Activated T-cell treated with anti-CD3 and anti-CD28 coated beads, Interleukin-2, amount 50 U/mL, for 1 hour (primary cell): ENCODE measurements around the gene SEMA4A.
"Not testable (repeated sequence)": the region's sequence is repeated elsewhere in the genome, so short reads cannot be mapped to it uniquely, and the experiment has no call there.

Source experiments
- DNase-seq: peaks from one replicate; pipeline ENCODE4 v3.0.0-alpha.2; 2020

SEMA4A gene

DNA sequence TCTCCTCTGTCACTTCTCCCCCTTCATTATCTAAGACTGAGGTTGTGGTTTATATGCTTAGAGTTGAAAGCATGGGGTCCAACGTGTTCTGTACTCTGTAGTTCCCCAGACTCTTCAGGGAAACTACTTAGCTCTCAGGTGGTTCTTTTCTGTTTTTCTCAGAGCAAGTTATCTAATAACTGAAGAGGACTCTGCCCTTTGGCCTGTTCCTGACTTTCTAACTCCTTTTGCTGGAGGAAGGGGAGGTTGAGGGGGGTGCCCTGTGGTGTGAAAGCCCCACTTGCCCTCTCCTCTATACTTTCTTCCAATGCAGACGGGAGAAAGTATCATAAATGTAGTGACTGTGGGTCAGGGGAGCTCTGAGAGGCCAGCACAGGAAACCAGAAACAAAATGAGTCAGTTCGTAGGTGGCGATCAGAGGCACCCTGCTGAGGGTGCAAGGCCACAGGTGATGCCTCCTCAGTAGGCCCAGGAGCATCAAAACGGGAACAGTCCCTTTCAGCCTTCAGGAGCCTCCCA is 45.5 kb downstream of the SEMA4A start:
- no peak for DNase-seq

DNA sequence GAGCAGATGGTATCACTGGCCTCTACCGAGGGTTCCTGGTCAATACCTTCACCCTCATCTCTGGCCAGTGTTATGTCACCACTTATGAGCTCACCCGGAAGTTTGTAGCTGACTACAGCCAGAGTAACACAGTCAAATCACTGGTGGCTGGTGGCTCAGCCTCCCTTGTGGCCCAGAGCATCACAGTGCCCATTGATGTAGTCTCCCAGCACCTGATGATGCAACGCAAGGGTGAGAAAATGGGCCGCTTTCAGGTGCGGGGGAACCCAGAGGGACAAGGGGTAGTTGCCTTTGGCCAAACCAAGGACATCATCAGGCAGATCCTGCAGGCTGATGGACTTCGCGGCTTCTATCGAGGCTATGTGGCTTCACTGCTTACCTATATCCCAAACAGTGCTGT is 46.7 kb downstream of the SEMA4A start:
- no peak for DNase-seq

DNA sequence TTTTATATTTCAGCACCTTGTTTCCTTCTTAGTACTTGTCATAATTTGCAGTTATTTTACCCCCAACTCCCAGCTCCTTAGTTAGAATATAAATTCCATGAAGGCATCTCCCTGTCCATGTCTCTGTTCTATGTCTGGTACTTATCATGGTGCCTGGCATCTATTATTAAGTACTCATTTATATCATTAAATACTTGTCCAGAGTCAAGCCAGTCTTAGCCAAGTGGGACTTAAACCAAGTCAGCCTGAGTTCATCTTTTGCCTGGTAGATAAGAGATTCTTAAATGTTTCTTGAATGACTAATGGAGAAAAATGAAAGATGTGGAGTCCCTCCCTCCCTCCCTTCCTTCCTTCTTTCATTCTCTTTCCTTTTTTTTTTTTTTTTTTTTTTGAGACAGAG is 49.9 kb downstream of the SEMA4A start:
- DNase-seq: no peak

DNA sequence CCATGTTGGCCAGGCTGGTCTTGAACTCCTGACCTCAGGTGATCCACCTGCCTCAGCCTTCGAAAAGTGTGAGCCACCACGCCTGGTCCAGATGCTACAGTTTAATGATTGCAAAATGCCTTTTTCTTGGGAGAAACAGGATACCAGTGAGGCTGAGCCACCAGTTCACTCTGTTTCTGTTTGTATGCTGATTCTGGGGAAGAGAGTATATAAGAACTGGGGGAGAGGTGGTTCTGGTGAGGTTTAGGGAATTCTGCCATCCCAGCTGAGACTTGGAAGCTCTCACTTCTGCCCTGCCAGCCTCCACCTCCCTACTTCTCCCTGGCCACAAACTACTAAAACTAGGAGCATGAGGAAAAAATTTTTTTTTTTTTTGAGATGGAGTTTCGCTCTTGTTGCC is 51.3 kb downstream of the SEMA4A start:
- no peak for DNase-seq

DNA sequence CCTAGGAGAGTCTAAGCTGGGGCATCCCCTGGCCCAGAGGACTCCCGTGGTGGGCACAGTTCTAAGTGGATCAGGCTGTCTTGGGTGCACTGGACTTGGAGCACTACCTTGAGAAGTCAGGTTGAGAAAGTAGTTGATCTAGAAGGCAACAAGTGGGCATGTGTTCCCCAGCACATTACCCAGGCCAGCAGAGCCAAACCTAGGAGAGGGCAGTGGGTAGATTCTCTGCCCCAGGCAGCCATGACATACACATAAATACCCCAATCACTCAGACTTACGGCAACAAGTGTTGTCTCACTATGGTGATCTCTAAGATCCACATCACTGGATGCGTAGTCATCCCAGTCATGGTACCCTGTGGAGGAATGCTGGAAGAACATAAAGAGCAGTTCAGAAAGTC is 57.9 kb downstream of the SEMA4A start:
- DNase-seq: no peak

DNA sequence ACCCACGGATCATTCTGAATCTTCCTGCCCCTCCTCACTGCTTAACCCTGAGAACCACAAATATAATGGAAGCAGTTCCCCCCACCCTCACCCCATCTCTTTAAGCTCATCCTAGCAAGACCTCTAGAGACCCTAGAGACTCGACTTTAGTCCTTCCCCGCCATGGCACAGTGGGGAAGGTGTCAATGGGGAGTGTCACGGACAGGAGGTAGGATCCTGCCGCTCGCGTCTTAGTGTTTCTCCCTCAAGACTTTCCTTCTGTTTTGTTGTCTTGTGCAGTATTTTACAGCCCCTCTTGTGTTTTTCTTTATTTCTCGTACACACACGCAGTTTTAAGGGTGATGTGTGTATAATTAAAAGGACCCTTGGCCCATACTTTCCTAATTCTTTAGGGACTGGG is 58.7 kb downstream of the SEMA4A start:
- DNase-seq: no peak

DNA sequence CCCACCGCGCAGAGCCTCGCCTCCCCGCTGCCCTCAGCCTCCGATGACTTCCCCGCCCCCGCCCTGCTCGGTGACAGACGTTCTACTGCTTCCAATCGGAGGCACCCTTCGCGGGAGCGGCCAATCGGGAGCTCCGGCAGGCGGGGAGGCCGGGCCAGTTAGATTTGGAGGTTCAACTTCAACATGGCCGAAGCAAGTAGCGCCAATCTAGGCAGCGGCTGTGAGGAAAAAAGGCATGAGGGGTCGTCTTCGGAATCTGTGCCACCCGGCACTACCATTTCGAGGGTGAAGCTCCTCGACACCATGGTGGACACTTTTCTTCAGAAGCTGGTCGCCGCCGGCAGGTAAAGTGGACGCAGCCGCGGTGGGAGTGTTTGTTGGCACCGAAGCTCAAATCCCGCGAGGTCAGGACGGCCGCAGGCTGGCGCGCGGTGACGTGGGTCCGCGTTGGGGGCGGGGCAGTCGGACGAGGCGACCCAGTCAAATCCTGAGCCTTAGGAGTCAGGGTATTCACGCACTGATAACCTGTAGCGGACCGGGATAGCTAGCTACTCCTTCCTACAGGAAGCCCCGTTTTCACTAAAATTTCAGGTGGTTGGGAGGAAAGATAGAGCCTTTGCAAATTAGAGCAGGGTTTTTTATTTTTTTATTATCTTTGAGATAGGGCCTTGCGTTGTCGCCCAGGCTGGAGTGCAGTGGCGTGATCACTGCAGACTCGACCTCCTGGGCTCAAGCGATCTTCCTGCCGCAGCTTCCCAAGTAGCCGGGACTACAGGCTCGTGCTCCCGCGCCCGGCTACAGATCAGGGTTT is 59.7 kb downstream of the SEMA4A start, which contains the start of gene PMF1:
Gene PMF1, plus strand, starts transcription at position 175 of the 811 bp plus-strand sequence. Its CDS starts 9 bp downstream, at position 184.
- peak; percentile 95 for DNase-seq

DNA sequence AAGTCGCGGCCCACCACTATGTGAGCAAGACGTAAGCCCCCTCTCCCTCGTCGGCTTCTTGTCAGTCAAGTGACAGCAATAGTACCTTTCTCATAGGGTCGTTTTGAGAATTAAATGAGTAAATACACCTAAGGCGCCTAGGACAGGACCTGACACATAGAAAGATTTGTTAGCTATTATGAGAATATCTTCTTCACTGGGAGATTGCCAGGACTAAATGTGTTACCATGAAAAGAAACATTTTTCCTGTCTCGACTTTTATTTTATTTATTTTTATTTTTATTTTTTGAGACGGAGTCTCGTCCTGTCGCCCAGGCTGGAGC is 60.2 kb downstream of the SEMA4A start:
- DNase-seq: no peak

DNA sequence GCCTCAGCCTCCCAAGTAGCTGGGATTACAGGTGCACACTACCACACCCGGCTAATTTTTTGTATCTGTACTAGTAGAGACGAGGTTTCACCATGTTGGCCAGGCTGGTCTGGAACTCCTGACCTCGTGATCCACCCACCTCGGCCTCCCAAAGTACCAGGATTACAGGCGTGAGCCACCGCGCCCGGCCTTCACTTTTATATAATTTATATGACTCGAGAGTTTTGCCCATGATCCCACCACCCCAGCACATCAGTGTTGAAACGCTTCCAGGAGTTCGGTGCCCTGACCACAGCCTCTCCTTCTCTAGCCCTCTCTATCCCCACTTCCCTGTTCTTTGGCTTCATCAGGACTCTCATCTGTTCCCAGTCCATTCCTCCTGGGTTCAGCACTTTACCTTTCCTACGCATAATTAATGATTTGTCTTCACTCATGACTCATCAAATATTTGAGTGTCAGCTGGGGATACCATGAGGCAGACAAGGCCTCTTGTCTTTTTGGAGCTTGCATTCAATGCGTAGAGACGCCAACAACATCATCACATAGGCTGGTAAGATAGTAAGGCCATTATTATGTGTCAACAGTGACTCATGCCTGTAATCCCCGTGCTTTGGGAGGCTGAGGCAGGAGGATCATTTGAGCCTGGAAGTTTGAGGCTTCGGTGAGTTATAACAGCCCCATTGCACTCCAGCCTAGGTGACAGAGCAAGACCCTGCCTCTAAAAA is 60.8 kb downstream of the SEMA4A start:
- no peak for DNase-seq

DNA sequence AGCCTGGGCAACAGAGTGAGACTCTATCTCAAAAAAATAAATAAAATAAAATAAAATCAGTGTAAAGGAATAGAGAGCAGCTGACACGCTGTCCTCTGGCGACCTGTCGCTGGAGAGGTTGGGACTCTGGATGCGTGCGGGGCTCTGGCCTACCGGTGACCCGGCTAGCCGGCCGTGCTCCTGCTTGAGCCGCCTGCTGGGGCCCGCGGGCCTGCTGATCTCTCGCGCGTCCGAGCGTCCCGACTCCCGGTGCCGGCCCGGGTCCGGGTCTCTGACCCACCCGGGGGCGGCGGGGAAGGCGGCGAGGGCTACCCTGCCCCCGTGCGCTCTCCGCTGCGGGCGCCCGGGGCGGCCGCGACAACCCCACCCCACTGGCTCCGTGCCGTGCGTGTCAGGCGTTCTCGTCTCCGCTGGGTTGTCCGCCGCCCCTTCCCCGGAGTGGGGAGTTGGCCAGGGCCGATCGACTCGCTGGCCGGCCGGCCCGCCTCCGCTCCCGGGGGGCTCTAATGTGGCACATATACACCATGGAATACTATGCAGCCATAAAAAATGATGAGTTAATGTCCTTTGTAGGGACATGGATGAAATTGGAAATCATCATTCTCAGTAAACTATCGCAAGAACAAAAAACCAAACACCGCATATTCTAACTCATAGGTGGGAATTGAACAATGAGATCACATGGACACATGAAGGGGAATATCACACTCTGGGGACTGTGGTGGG is 63.1 kb downstream of the SEMA4A start:
- DNase-seq: not testable (repeated sequence)

DNA sequence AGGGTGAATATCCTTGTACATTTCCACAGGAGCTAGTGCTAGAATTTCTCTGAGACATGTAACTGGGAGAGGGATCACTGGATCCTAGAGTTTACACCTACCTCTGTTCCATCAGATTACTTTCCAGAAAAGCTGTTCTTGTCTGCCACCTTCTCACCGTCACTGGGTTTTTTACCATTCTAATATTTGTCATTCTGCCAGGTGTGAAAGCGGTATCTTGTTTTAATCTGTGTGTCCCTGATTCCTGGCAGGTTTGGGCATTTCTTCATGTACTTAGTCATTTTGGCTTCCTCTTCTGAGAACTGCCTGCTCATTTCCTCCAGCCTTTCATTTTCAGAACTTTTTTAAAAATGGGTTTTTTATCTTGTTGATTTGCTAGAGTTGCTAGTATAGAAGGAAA is 64.5 kb downstream of the SEMA4A start:
- no peak for DNase-seq

DNA sequence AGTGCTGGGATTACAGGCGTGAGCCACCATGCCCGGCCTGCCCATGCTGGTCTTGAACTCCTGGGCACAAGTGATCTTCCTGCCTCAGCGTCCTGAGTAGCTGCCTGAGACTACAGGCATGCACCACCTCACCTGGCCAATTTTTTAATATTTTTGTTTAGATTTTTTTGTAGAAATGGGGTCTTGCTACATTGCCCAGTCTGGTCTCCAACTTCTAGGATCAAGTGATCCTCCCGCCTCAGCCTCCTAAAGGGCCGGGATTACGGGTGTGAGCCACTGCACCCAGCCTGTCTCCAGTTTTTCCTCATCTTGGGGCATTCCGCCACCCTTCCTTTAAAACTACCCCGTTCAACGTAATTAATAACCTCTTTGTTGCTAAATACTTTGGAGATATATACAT is 66.8 kb downstream of the SEMA4A start:
- DNase-seq: no peak

DNA sequence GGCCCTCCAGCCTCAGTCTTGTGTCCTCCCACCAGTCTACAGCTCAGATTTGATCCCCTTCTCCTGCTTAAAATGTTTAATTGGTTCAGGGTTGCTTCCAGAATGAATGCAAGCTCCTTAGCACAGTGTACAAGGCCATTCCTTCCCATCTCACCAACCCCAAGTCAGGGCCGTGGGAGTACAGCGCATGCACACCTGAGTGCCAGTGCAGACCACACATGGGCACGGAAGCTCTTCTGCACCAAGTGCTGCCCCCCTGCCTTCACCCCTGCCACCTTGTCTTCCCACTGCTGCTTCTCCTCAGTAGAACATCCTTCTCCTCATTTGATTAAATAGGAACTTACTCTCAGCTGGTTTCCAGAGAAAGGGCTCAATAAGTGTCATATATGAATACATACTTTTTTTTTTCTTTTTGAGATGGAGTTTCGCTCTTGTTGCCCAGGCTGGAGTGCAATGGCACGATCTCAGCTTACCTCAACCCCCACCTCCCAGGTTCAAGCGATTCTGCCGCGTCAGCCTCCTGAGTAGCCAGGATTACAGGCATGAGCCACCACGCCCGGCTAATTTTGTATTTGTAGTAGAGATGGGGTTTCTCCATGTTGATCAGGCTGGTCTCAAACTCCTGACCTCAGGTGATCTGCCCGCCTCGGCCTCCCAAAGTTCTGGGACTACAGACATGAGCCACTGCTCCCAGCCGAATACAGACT is 68.8 kb downstream of the SEMA4A start:
- DNase-seq: no peak

DNA sequence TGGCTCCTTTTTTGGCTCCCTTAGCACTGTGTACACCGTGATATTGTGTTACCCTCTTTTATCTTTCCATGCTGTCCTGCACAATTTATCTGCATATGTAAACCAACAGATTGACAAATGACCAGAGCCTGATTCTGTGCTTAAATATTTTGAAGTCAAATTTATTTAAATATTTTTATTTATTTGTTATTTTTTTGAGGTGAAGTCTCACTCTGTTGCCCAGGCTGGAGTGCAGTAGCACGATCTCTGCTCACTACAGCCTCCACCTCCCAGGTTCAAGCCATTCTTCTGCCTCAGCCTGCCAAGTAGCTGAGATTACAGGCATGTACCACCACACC is 72.3 kb downstream of the SEMA4A start:
- DNase-seq: no peak

DNA sequence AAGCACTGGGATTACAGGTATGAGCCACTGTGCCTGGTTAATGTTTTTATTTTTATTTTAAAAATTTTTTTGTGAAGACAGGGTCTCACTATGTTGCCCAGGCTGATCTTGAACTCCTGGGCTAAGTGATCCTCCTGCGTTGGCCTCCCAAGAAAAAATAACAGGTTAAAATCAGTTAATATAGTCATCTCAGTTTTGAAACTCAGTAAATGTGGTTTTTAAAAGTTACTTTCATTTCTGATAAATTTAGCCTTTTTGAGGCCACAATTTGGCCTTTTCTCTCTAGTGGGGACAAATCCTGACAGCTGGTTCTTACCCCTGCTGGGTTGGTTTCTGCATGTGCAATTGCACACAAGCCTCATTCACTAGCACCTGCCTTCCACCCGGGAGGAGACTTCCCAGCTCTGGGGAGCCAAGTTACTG is 72.7 kb downstream of the SEMA4A start:
- no peak for DNase-seq

DNA sequence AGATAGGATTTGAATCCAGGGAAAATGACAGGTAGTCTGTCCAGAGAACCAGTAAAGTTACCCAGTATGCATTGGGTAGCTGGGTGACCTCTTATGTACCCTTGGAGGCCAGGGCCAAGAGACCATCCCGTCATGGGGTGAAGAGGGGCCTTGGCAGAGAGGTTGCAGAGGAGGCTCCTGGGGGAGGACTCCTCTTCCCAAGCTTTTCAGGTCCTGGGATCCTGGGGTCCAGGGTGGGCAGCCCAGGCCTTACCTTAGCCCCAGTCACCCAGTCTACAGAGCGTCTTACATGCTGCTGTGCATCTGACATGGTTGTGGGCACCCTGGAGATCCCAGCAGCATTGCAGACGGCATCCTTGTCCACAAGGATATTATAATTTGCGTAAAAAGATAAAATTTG is 73.4 kb downstream of the SEMA4A start:
- DNase-seq: no peak
